Measurements from ENCODE around the gene CNST.

DNA sequence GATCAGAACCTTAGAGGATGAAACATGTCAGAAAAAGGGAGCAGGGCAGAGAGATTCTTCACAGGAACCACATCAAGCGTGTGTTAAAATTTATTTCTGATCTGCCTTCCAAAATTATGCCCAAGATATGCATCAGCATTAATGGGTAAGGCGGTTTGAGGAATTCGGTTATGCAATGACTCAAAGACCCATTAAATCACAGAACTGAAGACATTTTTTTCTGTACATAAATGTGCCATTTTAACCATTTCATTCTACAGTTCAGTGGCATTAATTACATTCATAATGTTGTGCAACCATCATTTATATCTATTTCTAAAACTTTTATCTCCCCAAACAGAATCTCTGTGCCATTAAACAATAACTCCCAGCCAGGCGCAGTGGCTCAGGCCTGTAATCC is 43.4 kb downstream of the CNST start:
- TF ChIP-seq CTCF (IDR thresholded peaks at IDR 0.05; ENCODE audit: low read depth, low read length) (no peak), EZH2phosphoT487 (IDR thresholded peaks at IDR 0.05; ENCODE audit: low read depth) (no peak)
